GM21737 (cell line): ENCODE results near the gene FAM216A.
"Not testable (repeated sequence)": the region's sequence is repeated elsewhere in the genome, so short reads cannot be mapped to it uniquely, and the experiment has no call there.

Experiments
- ATAC-seq: cut with Tn5 transposase; IDR thresholded peaks from one replicate; pipeline ENCODE4 v1.9.1; 2021; ENCODE audit warnings: mild to moderate bottlenecking, moderate library complexity; ENCODE audit not compliant: unreplicated experiment

Gene FAM216A

DNA sequence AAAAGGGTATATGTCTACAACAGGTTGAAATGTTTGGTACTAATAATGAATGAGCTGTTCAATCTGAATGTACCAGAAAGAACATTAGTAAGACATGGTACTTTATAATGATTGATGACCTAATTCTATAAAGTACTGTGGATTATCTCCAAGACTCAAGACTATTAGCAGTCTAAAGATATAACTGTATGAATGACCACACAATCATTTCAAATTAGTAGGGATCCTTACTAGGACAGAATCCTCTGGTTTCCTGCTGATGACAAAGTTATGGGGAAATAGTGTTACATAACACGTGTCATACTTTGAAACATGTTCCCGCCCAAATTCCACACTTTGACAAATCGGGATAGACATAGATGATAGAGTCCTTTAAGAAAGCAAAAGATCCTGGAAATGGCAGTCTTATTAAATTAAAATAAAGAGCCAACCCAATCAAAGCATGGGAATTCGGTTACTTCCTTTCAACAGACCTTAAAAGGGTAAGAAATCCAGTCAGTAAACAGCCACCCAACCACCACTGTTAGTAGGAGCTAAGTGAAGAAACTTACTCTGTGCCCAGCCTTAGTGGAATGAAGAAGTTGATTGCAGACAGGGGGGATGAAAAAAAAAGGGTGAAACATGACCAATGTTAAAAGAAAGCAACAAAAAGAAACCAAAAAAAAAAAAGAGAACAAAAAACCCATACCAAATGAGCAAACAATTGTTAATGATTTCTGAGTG, 30.5 kb downstream of the FAM216A start:
- no peak for ATAC-seq

DNA sequence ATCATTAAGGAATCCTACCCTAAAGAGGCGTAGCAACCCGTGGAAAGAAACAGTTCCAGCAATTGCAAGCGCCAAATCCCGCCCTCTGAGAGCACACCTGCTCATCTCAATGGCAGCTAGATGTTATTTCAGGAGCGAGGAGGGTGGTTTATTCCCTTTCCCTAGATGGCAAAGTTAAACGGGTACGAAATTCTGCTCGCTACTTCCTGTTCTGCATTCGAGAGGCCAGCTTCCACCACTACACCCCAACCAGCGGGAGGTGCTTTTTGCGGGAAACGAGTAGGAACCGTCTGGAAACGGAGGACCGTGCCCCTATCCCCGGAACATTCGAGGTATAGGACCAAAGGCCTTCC, 32.7 kb downstream of the FAM216A start:
- peak; percentile 15 for ATAC-seq

DNA sequence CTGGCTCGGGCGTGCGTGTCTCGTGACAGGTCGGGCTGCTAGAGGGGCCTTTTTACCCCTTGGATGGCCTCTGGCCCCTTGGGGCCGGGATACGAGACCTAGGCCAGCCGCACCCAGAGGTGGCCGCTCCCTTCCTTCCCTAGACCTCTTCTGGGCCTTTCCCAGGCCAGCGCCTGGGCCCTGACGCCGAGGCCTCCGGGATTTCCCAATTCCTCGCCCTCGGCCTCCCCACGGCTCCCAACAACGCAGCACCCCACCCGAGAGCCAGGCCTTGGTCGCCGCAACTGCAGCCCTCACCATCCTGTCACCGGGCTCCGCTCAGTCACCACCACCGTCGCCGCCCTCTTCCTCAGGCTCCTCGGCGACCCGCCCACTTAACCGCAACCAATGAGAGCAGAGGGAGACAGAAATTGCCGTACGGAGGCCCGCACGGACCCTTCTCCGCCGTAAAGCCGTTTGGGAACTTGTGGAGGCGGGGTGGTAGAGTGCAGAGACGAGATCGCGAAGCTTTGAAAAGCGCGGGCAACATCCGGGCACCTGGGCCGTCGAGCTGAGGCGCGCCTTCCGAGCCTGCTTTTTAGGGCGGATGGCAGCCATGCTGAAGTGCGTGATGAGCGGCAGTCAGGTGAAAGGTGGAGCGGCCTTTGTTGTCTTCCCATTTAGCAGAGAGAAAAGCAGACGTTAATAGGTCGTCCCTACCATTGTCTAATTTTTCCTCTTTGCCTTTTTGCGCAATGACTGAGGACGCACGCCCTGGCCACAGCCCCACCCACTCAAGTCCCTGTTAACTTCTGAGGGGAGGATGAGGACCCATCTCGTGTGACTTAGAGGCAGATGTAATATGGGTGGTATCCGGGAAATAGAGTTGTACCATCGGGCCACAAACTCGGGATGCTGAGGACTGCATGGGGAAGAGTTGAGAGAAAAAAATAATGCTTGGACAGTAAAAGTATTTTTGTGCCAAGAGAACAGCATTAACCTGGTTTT, 33.4 kb downstream of the FAM216A start, which contains the start of the genes RAD9B and VPS29:
TSS of gene RAD9B (plus strand) at position 580 of the 987 bp plus-strand sequence. CDS start at position 587, 7 bp downstream.
TSS of gene VPS29 (minus strand) at position 360 of the 987 bp plus-strand sequence. CDS start at position 300, 60 bp downstream.
- ATAC-seq: peak; percentile 90

DNA sequence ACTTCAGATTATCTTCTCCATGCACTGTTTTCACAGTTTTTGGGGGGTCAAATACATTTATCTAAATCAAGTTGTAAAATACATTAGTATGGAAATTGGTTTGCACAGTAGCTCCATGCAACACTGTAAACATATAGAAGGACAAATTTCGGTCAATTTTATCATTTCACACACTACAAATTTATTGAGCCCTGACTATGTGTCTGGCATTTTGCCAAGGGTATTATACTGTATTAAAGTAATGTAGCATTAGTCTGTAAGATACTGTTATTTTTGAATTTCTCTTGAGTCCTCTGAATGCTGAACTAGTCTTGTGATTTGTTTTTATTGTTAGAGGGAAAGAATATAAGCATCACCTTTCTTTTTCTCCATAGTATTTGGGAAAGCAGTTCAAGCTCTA, 34.8 kb downstream of the FAM216A start:
- no peak for ATAC-seq

DNA sequence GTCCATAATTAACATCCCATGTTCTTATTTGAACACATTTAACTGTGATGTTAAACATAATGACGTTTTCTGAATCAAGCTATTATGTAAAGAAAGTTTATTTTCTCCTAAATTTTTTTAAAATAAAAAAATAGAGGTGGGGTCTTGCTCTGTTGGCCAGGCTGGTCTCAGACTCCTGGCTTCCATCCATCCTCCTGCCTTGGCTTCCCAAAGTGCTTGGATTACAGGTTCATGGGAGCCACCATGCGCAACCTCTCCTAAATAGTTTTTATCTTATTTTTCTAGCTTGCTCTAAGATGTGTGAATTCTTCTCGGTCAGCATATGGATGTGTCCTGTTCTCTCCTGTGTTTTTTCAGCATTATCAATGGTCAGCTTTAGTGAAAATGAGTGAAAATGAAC, 36.7 kb downstream of the FAM216A start:
- no peak for ATAC-seq

DNA sequence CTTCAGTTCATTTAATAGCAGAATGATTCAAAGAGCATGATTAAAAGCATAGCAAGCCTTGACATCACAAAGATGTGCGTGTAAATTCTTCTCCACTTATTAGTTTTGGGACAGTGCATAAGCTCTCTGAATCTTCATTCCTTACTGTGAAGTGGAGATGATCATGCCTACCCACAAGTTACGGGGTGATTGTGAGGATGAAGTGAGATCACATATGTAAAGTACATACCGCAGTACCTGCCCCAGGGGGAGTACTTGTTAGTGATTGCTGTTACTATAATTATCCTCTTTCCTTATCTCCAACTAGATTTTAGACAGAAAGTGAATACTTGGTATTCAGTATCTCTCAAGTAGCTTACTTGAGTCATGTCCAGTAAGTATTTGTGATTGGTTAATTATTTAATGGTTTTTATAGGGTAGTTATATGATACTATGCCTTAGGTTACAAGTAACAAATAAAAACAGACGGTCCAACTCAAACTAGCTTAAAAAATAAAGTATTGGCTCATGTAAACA, 39.5 kb downstream of the FAM216A start:
- ATAC-seq: no peak

DNA sequence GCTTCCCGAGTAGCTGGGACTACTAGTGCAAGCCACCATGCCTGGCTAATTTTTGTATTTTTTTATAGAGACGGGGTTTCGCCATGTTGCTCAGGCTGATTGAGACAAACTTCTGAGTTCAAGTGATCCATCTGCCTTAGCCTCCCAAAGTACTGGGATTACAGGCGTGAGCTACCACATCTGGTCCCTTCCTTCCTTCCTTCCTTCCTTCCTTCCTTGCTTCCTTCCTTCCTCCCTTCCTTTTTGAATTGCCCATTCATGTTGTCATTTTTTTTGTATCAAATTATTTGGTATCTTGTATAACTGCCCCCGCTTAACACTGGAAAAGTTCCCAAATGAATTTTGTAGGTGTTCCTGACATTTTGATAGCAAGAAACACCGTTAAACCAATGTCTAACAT, 45.2 kb downstream of the FAM216A start:
- no peak for ATAC-seq

DNA sequence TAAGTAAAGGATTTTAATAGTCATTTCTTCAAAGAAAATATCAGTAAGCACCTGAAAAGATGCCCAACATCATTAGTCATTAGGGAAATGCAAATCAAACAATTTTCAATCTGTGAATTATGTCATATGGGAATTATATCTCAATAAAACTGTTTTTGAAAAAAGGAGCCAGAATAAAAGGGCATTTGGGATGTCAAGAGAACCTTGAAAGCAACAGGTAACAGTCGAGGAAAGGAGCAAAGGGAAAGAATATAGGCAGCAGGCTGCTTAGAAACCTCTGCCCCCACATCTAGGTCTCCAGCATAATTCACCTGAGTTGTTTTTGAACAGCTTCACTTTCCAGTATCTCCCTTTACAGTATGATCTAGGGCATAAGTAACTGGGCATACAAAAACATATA, 45.7 kb downstream of the FAM216A start:
- ATAC-seq: no peak

DNA sequence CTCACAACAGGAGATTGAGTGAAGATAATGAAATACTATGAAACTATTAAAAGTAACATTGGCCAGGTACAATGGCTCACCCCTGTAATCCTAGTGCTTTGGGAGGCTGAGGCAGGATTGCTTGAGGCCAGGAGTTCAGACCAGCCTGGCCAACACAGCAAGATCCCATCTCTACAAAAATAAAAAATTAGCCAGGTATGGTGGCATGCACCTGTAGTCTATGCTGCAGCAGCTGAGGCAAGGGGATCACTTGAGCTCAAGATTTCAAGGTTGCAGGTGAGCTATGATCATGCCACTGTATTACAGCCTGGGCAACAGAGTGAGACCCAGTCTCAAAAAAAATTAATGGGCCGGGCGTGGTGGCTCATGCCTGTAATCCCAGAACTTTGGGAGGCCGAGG, 48.4 kb downstream of the FAM216A start:
- ATAC-seq: no peak

DNA sequence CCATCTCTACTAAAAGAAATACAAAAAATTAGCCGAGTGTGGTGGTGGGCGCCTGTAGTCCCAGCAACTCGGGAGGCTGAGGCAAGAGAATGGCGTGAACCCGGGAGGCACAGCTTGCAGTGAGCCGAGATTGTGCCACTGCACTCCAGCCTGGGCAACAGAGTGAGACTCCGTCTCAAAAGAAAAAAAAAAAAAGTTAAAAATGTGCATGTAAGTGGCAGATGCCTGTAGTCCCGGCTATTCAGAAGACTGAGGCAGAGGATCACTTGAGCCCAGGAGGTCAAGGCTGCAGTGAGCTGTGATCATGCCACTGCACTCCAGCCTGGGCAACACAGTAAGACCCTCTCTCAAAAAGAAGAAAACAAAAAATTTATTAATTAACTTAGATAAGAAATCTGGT, 49.4 kb downstream of the FAM216A start:
- not testable (repeated sequence) for ATAC-seq

DNA sequence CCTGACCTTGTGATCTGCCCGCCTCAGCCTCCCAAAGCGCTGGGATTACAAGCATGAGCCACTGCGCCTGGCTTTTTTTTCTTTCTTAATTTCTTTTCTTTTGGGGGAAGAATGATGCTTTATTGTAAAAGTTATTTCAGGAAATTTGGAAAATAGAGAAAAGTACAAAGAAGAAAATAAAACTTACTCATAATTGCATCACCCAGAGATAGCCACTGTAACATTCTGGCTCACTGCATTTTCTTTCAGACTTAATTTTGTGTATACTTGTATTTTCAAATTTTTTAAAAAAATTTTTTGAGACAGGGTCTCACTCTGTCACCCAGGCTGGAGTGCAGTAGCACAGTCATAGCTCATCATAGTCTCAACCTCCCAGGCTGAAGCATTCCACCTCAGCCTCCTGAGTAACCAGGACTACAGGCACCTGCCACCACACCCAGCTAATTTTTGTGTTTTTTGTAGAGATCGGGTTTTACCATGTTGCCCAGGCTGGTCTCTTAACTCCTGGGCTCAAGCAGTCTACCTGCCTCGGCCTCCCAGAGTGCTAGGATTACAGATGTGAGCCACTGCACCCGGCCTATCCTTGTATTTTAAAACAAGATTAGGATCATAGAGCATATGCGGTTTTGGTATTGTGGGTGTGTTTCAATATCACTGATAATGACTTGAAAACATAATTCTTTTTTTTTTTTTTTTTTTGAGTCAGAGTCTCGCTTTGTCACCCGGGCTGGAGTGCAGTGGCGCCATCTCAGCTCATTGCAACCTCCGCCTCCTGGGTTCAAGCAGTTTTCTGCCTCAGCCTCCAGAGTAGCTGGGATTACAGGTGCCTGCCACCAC, 52.4 kb downstream of the FAM216A start:
- ATAC-seq: not testable (repeated sequence)

DNA sequence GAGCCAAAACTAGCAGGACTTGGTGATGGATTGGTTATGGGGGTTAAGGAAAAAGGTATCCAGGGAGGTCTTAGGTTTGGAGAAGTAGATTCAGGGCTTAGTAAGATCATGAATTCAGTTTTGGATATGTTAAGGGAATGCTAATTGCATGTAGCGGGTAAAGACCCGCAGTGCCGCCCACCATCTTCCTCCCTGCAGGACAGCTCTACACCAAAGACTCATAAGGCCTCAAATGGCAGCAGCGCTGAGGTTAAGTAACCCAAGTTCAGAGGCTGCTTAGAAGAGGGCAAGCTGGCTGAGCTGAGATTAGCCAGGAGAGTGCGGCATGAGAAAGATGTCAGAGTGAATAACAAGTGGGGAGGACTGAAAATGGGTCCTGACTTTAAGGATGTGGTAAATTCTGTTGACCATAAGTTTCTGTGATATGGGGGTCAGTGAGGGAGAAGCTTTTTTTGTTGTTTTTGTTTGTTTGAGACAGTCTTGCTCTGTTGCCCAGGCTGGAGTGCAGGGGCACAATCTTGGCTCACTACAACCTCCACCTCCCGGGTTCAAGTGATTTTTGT, 59.7 kb downstream of the FAM216A start:
- no peak for ATAC-seq

DNA sequence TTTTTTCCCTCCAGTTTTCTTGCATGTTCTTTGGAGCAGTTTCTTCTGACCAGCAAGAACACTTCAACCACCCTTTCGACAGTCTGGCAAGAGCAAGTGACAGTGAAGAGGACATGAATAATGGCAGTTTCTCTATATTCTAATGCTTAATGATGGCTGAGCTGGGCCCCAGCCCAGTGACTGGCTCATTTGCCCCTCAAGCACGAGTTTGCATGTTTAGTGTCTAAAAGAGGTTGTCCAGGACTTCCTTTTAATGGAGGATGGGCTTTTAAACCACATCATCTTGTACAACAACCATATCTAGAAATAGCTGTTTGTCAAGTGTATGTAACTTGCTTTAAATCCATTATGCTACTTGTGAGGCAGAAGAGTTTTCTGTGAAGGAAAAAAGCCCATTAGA, 61.9 kb downstream of the FAM216A start:
- ATAC-seq: no peak

DNA sequence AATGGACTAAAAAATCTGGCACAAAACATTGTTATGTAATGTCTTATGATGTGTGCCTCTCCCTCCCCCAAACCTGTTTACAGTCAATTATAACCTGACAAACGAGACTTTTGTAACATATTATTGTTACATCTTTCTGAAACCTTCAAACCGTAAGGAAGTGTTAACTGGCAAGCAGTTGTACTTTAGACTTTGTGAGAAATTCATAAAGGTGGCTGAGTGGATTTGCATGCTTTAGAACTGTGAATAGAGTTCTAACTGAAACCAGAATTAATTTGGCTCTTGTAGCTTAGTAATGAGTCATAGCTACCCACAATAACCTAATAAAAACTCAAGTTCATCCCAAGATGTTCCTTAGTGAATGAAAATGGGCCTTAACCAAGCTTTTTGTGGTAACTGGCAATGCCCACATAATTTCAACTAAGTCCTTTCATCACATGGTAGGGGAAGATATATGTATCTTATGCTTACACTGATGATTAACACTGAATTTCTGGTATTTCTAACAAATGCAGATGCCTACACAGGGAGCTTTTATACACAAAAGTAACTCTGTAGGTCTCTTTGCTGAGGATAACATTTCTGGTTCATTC, 63.2 kb downstream of the FAM216A start:
- ATAC-seq: peak; percentile 84

DNA sequence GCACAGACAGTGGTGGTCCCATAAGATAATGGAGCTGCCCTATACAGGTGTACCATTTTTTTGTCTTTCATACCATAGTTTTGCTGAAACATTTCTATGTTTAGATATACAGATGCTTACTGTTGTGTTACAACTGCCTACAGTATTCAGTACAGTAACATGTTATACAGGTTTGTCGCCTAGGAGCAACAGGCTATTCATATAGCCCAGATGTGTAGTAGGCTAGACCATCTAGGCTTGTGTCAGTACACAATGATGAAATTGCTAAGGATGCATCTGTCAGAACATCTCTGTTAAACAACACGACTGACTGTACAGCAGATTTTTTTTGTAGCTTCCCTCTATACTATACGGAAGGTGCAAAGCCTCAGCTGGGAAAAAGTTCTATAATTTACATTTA, 64.0 kb downstream of the FAM216A start:
- ATAC-seq: no peak

DNA sequence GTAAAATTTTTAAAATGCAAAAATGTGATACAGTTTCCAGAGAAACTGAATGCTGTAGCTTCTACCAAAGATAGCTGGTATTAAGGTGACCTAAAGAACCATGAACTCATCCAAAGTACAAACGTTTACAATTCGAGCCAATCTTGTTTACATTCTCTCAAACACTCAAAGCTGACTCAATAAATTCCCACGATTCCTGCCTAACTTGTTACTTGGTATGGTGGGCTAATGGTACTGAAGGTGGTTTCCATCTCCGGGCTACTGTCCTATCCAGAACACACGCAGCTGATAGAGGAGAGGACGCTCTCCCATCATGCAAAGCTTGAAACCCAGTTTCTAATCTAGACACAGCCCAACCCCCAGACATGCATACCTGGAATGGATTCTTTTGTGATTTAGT, 65.0 kb downstream of the FAM216A start:
- no peak for ATAC-seq

DNA sequence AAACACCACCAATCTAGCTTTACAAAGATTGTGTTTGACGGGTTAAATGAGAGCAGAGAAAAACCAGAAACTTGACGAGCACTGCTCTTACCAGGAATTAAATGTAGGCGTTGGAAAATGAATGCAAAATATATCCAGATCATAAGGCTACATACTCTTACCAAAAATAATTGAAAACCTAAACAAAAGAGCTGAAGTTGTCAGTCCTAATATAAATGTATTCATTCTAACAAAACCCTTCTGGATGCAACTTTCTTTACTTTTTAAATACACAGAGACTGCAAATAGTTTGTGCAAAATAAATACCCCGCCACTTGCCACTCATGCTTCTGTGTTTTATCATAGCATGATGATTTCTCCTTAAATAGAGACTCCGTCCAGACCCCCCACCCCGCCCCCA, 66.2 kb downstream of the FAM216A start:
- ATAC-seq: no peak

DNA sequence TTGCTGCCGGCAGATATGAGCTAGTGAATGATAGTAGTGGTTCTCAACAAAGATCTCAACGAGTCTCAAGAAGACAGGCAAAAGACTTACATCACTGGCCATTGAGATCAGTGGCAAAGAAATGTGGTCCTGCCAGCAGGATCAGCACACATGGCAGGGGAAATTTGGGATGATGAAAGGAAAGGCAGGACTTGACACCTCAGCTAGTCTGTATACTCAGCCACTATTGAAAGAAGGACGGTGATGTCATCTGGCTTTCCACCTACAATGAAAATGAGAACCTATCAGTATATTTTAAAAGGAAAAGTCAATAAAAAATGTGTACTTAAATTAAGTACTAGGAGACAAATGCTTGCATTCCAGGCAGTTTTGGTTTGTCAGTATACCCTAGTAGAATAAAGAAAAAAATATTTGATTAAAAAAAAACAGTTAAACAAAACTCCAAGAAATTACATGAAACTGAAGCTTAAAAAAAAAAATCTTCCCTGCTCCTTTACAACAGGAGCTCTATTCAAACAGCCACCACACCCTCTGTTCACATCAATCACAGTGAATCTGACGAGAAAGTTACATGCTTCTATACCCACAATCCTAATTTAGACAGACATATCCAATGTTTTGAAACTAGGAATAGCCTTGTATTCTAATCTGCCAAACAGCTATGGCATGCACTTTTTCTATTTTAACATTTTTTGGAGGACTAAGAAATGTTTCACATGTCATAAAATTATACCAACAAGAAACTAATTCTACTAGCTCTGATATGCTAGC, 68.4 kb downstream of the FAM216A start:
- ATAC-seq: no peak
